Transverse colon (tissue), 4 donors: ENCODE data around the gene THBD. TPM values are rescaled to one million over a fixed set of nuclear protein-coding genes. Genes with fewer than 3 reads are reported as not detected.

Experiments
- DNase-seq: peaks from one replicate; pipeline ENCODE4 v3.0.0-alpha.2; 2019
- H3K27ac ChIP-seq, 4 donors: fragments of 200-600 bp; sonication (generic); 2 replicates each; pipeline ENCODE4 v1.5.1; 2016 to 2018; ENCODE audit warnings: inconsistent platforms in 4 of 4
- H3K27me3 ChIP-seq: fragments of 200-600 bp; sonication (generic); 2 replicates; pipeline ENCODE4 v1.5.1; 2017; ENCODE audit warnings: inconsistent platforms
- H3K36me3 ChIP-seq, 4 donors: fragments of 200-600 bp; sonication (generic); 2 replicates each; pipeline ENCODE4 v1.5.1; 2017 to 2019; ENCODE audit warnings: inconsistent platforms in 4 of 4
- H3K4me1 ChIP-seq, 4 donors: fragments of 200-600 bp; sonication (generic); 2 replicates each; pipeline ENCODE4 v1.5.1; 2017 to 2020; ENCODE audit warnings: inconsistent platforms in 4 of 4
- H3K4me3 ChIP-seq, 4 donors: fragments of 200-600 bp; sonication (generic); 1 replicate in 1 of 4; 2 replicates in 3 of 4; pipeline versions ENCODE4 v1.5.1 to v1.6.1; 2017 to 2019; ENCODE audit warnings: inconsistent platforms in 4 of 4
- H3K9me3 ChIP-seq, 2 donors: fragments of 200-600 bp; sonication (generic); 2 replicates each; pipeline ENCODE4 v1.5.1; 2017 to 2019; ENCODE audit warnings: inconsistent platforms in 2 of 2
- CTCF ChIP-seq, 5 experiments: fragments of 200-600 bp in 3 of 5; fragments of 450-650 bp in 2 of 5; sonication (generic) in 3 of 5; IDR thresholded peaks; 1 replicate in 2 of 5; 2 replicates in 3 of 5; pipeline ENCODE4 v1.5.1; 2016 to 2017; ENCODE audit warnings: antibody characterized with exemption in 5 of 5, inconsistent platforms in 3 of 5, mild to moderate bottlenecking in 2 of 5, moderate library complexity in 1 of 5
- EP300 ChIP-seq: sonication (generic); formaldehyde crosslinking; IDR thresholded peaks from one replicate; pipeline ENCODE4 v1.6.1; 2017; ENCODE audit warnings: antibody characterized with exemption, low read depth
- POLR2A ChIP-seq: fragments of 450-650 bp; IDR thresholded peaks from one replicate; pipeline ENCODE4 v1.6.1; 2016; ENCODE audit warnings: antibody characterized with exemption, mild to moderate bottlenecking, moderate library complexity
- POLR2AphosphoS5 ChIP-seq, 3 donors: sonication (generic); formaldehyde crosslinking; IDR thresholded peaks; one replicate each; pipeline ENCODE4 v1.6.1; 2016; ENCODE audit warnings: antibody characterized with exemption in 3 of 3
- WGBS, 2 donors: methylation state at CpG; one replicate each; pipeline ENCODE4 v1.1.5; 2018; ENCODE audit warnings: low coverage in 1 of 2; 5-methylcytosine and 5-hydroxymethylcytosine counted together
- in situ Hi-C, 4 donors: fragments of 200-750 bp; cut with MboI; loops; one replicate each; pipeline versions ENCODE4 v1.15.0 to v1.15.1; 2017; ENCODE audit warnings: low sequenced_read_pairs in 3 of 4, low pct_ligation_motif_present in 1 of 4, low pct_unique_long_range_greater_than_20kb in 1 of 4
- intact Hi-C: fragments of 100-400 bp; cut with DNase I; formaldehyde crosslinking; loops from one replicate; pipeline ENCODE4 v1.15.1; 2023; ENCODE audit warnings: low total_unique reads
- total RNA-seq, 4 donors: library from RNA; depleted of rRNA; stranded (reverse); fragments of >200 nt; gene quantifications; one replicate each; pipeline ENCODE4 v1.1.0, GENCODE V29; 2016

The THBD gene
- total RNA-seq, 4 donors from 2014 or later, result 7.8 to 30.3 (median 18.6) TPM

- in situ Hi-C loops (no loop called here), intact Hi-C loops (no loop called here)
- no peak for TF ChIP-seq POLR2A
- TF ChIP-seq CTCF (IDR thresholded peaks at IDR 0.05), result no peak
- no peak for TF ChIP-seq POLR2AphosphoS5 (IDR thresholded peaks at IDR 0.05)
- no peak for TF ChIP-seq EP300
- Histone ChIP-seq H3K27ac (no peak overlapping the region), H3K4me3 (no peak overlapping the region), H3K27me3 (no peaks in the 10 kb centered on the region), H3K36me3 (no peaks in the 10 kb centered on the region), H3K4me1 (no peaks in the 10 kb centered on the region), H3K9me3 (no peaks in the 10 kb centered on the region)
- 75% methylated on average over 2 to 3 of the region's 3 CpGs for WGBS, 2 donors
- no peak for DNase-seq
Measured at GRCh38 chr20:23024701-23025100, 24.8 kb downstream of the THBD start.

- no peak for TF ChIP-seq POLR2AphosphoS5 (IDR thresholded peaks at IDR 0.05)
- TF ChIP-seq POLR2A, result no peak
- TF ChIP-seq CTCF (IDR thresholded peaks at IDR 0.05), result no peak
- no peak for TF ChIP-seq EP300
- intact Hi-C loops, result no loop called here
- no peaks in the 10 kb centered on the region for H3K27me3 ChIP-seq
- no peaks in the 10 kb centered on the region for H3K4me1 ChIP-seq
- no peaks in the 10 kb centered on the region for H3K36me3 ChIP-seq
- 89% methylated on average over 10 of the region's 10 CpGs; no CpG with 5 or more reads in 1 of the 2 donors for WGBS, 2 donors
- H3K9me3 ChIP-seq, result no peaks in the 10 kb centered on the region
- no peak overlapping the region for H3K4me3 ChIP-seq
- in situ Hi-C loops, result no loop called here
- DNase-seq, result no peak
- H3K27ac ChIP-seq, result no peak overlapping the region
Measured at GRCh38 chr20:23023621-23024177, 25.8 kb downstream of the THBD start.

- in situ Hi-C loops (no loop called here), intact Hi-C loops (no loop called here)
- no peak for DNase-seq
- H3K36me3 ChIP-seq, result no peaks in the 10 kb centered on the region
- H3K4me3 ChIP-seq, result no peak overlapping the region
- no peaks in the 10 kb centered on the region for H3K9me3 ChIP-seq
- H3K4me1 ChIP-seq, result no peaks in the 10 kb centered on the region
- 71 to 83% methylated on average over 4 of the region's 4 CpGs for WGBS, 2 donors
- TF ChIP-seq POLR2A (no peak), POLR2AphosphoS5 (IDR thresholded peaks at IDR 0.05) (no peak)
- no peaks in the 10 kb centered on the region for H3K27me3 ChIP-seq
- H3K27ac ChIP-seq, result no peak overlapping the region
Measured at GRCh38 chr20:23022849-23023248, 26.6 kb downstream of the THBD start.

- Histone ChIP-seq H3K27me3 (no peaks in the 10 kb centered on the region), H3K36me3 (no peaks in the 10 kb centered on the region), H3K4me1 (no peaks in the 10 kb centered on the region), H3K27ac (no peak overlapping the region), H3K9me3 (no peaks in the 10 kb centered on the region), H3K4me3 (no peak overlapping the region)
- in situ Hi-C loops, result no loop called here
- intact Hi-C loops, result no loop called here
- 93% methylated on average over 5 of the region's 5 CpGs; no CpG with 5 or more reads in 1 of the 2 donors for WGBS, 2 donors
- TF ChIP-seq POLR2A (no peak), EP300 (no peak), POLR2AphosphoS5 (IDR thresholded peaks at IDR 0.05) (no peak), CTCF (IDR thresholded peaks at IDR 0.05) (no peak)
- DNase-seq, result no peak
Measured at GRCh38 chr20:23021951-23022350, 27.5 kb downstream of the THBD start.

GRCh38 chr20:23021541-23021940 is 27.9 kb downstream of the THBD start:
- intact Hi-C loops (no loop called here), in situ Hi-C loops (no loop called here)
- no peak for TF ChIP-seq EP300
- Histone ChIP-seq H3K9me3 (no peaks in the 10 kb centered on the region), H3K27me3 (no peaks in the 10 kb centered on the region), H3K36me3 (no peaks in the 10 kb centered on the region), H3K4me1 (no peaks in the 10 kb centered on the region), H3K4me3 (no peak overlapping the region), H3K27ac (no peak overlapping the region)
- WGBS, 2 donors, result 50 to 67% methylated on average over 1 of the region's 1 CpG
- no peak for DNase-seq
